ENCODE measurements around the gene TMEM40. TPM values are rescaled to one million over a fixed set of nuclear protein-coding genes. Genes with fewer than 3 reads are reported as not detected.

Gene TMEM40
- polyA plus RNA-seq, 1 of the 3 experiments (the other 2 are of a cell fraction), result 0.05 TPM

DNA sequence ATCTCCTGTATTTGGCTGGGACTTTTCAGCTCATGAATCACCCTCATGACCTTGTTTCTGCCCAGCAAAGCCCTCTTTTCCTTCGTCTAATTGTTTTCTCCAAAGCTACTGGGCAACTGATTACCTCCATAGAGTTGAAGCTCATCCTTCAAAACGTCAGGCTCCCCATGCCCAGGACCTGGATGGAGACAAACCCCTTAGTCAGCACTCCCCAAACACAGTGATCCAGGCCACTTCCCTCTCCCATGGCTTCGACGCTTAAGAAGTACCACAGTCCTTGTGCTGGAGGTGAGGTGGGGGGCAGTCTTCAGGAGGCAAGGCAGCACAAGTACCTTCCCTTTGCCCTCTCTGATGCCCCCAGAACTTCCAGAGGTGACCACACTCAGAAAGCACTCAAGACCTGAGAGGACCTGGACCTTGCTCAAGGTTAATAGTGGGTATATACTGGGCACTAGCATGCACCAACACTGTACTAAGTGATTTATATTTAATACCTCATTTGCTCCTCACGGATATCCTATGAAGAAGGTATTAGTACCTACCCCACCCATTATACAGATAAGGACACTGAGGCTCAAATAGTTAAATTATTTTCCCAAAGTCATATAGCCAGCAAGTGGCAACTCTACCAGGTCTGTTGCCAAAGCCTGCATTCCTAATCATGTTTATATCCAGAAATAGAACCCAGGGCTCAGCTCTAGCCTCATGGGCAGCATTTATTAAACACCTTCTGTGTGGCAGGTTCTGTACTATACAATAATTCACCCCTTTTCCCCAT, 16.5 kb downstream of the TMEM40 start:
- Histone ChIP-seq H4K20me1 (ENCODE audit: insufficient read depth) (no peaks in the 10 kb centered on the region), H3K9ac (no peak overlapping the region), H3K9me3 (no peaks in the 10 kb centered on the region), H3K36me3 (replicated peaks in 1 of 2; ENCODE audit: control insufficient read depth in 1 of 2, insufficient read depth in 2 of 2, low read length in 1 of 2) (no peaks in the 10 kb centered on the region), H3K9me2 (no peaks in the 10 kb centered on the region), H2AFZ (ENCODE audit: low read depth) (no peak overlapping the region), H3K79me2 (ENCODE audit: insufficient read depth) (no peaks in the 10 kb centered on the region), H3F3A (replicated peaks; ENCODE audit: insufficient read depth) (no peaks in the 10 kb centered on the region), H3K27ac (ENCODE audit: low read depth in 2 of 2, low read length in 1 of 2) (no peak overlapping the region), H3K4me2 (no peak overlapping the region), H3K27me3 (ENCODE audit: insufficient read depth) (no peaks in the 10 kb centered on the region), H3K4me1 (ENCODE audit: control insufficient read depth in 1 of 2, insufficient read depth in 2 of 2, low read depth in 1 of 2, low read length in 1 of 2) (no peaks in the 10 kb centered on the region; a peak in 1 of 4 replicates), H3K4me3 (ENCODE audit: low read depth in 2 of 2, low read length in 1 of 2) (no peak overlapping the region)
- POLR2A ChIA-PET, result no interaction called here
- DNase-seq, result no peak
- CTCF ChIA-PET, result interaction anchor here (1.2 kb wide), 1 partner anchor 35 kb away, joined by 4 read pairs; no protein-coding TSS in a partner anchor
- TF ChIP-seq GABPA (IDR thresholded peaks at IDR 0.05; ENCODE audit: low read depth) (no peak), TAF1 (IDR thresholded peaks at IDR 0.05; ENCODE audit: borderline replicate concordance, low read depth, low read length) (no peak), FOXJ3 (CRISPR knock-in tag; IDR thresholded peaks at IDR 0.05) (no peak), ELF1 (IDR thresholded peaks at IDR 0.05) (no peak), FOSL2 (IDR thresholded peaks at IDR 0.05; ENCODE audit: borderline replicate concordance, low read depth) (no peak), POLR2AphosphoS5 (IDR thresholded peaks at IDR 0.05; ENCODE audit: low read depth, low read length) (no peak), RFX5 (IDR thresholded peaks at IDR 0.05; ENCODE audit: low read length) (no peak), EP300 (IDR thresholded peaks at IDR 0.05; ENCODE audit: borderline replicate concordance in 1 of 2, low read depth in 1 of 2, low read length in 1 of 2) (no peak), GATA2 (CRISPR knock-in tag; IDR thresholded peaks at IDR 0.05) (no peak), TEAD4 (IDR thresholded peaks at IDR 0.05; ENCODE audit: borderline replicate concordance, insufficient read depth) (no peak), MXI1 (IDR thresholded peaks at IDR 0.05; ENCODE audit: low read depth, low read length) (no peak), CHD2 (IDR thresholded peaks at IDR 0.05; ENCODE audit: low read length, partially characterized antibody) (no peak), JUND (IDR thresholded peaks at IDR 0.05) (no peak), FOXM1 (IDR thresholded peaks at IDR 0.05; ENCODE audit: low read depth) (no peak)
- TF ChIP-seq, protein P1, sequence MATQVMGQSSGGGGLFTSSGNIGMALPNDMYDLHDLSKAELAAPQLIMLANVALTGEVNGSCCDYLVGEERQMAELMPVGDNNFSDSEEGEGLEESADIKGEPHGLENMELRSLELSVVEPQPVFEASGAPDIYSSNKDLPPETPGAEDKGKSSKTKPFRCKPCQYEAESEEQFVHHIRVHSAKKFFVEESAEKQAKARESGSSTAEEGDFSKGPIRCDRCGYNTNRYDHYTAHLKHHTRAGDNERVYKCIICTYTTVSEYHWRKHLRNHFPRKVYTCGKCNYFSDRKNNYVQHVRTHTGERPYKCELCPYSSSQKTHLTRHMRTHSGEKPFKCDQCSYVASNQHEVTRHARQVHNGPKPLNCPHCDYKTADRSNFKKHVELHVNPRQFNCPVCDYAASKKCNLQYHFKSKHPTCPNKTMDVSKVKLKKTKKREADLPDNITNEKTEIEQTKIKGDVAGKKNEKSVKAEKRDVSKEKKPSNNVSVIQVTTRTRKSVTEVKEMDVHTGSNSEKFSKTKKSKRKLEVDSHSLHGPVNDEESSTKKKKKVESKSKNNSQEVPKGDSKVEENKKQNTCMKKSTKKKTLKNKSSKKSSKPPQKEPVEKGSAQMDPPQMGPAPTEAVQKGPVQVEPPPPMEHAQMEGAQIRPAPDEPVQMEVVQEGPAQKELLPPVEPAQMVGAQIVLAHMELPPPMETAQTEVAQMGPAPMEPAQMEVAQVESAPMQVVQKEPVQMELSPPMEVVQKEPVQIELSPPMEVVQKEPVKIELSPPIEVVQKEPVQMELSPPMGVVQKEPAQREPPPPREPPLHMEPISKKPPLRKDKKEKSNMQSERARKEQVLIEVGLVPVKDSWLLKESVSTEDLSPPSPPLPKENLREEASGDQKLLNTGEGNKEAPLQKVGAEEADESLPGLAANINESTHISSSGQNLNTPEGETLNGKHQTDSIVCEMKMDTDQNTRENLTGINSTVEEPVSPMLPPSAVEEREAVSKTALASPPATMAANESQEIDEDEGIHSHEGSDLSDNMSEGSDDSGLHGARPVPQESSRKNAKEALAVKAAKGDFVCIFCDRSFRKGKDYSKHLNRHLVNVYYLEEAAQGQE (IDR thresholded peaks at IDR 0.05; ENCODE audit: low read depth, low read length), result no peak
- TF ChIP-seq, protein P2, sequence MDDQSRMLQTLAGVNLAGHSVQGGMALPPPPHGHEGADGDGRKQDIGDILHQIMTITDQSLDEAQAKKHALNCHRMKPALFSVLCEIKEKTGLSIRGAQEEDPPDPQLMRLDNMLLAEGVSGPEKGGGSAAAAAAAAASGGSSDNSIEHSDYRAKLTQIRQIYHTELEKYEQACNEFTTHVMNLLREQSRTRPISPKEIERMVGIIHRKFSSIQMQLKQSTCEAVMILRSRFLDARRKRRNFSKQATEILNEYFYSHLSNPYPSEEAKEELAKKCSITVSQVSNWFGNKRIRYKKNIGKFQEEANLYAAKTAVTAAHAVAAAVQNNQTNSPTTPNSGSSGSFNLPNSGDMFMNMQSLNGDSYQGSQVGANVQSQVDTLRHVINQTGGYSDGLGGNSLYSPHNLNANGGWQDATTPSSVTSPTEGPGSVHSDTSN (IDR thresholded peaks at IDR 0.05), result no peak
- TF ChIP-seq, protein P3, sequence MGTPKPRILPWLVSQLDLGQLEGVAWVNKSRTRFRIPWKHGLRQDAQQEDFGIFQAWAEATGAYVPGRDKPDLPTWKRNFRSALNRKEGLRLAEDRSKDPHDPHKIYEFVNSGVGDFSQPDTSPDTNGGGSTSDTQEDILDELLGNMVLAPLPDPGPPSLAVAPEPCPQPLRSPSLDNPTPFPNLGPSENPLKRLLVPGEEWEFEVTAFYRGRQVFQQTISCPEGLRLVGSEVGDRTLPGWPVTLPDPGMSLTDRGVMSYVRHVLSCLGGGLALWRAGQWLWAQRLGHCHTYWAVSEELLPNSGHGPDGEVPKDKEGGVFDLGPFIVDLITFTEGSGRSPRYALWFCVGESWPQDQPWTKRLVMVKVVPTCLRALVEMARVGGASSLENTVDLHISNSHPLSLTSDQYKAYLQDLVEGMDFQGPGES (IDR thresholded peaks at IDR 0.05; ENCODE audit: low read depth, low read length), result no peak
- TF ChIP-seq, protein P4, sequence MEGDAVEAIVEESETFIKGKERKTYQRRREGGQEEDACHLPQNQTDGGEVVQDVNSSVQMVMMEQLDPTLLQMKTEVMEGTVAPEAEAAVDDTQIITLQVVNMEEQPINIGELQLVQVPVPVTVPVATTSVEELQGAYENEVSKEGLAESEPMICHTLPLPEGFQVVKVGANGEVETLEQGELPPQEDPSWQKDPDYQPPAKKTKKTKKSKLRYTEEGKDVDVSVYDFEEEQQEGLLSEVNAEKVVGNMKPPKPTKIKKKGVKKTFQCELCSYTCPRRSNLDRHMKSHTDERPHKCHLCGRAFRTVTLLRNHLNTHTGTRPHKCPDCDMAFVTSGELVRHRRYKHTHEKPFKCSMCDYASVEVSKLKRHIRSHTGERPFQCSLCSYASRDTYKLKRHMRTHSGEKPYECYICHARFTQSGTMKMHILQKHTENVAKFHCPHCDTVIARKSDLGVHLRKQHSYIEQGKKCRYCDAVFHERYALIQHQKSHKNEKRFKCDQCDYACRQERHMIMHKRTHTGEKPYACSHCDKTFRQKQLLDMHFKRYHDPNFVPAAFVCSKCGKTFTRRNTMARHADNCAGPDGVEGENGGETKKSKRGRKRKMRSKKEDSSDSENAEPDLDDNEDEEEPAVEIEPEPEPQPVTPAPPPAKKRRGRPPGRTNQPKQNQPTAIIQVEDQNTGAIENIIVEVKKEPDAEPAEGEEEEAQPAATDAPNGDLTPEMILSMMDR (IDR thresholded peaks at IDR 0.05), result no peak
- TF ChIP-seq, protein P5, sequence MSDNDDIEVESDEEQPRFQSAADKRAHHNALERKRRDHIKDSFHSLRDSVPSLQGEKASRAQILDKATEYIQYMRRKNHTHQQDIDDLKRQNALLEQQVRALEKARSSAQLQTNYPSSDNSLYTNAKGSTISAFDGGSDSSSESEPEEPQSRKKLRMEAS (IDR thresholded peaks at IDR 0.05; ENCODE audit: low read depth), result no peak
- TF ChIP-seq, protein P6, sequence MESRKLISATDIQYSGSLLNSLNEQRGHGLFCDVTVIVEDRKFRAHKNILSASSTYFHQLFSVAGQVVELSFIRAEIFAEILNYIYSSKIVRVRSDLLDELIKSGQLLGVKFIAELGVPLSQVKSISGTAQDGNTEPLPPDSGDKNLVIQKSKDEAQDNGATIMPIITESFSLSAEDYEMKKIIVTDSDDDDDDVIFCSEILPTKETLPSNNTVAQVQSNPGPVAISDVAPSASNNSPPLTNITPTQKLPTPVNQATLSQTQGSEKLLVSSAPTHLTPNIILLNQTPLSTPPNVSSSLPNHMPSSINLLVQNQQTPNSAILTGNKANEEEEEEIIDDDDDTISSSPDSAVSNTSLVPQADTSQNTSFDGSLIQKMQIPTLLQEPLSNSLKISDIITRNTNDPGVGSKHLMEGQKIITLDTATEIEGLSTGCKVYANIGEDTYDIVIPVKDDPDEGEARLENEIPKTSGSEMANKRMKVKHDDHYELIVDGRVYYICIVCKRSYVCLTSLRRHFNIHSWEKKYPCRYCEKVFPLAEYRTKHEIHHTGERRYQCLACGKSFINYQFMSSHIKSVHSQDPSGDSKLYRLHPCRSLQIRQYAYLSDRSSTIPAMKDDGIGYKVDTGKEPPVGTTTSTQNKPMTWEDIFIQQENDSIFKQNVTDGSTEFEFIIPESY (IDR thresholded peaks at IDR 0.05; ENCODE audit: borderline replicate concordance, low read depth), result no peak
- 64% methylated on average over 5 of the region's 5 CpGs for WGBS (ENCODE audit: low lambda C conversion rate)

Data from SK-N-SH (cell line).